ENCODE data around the gene CD3G.
A peak's percentile ranks its signal among the peaks of the same experiment; 100 is the strongest.

Gene CD3G

DNA sequence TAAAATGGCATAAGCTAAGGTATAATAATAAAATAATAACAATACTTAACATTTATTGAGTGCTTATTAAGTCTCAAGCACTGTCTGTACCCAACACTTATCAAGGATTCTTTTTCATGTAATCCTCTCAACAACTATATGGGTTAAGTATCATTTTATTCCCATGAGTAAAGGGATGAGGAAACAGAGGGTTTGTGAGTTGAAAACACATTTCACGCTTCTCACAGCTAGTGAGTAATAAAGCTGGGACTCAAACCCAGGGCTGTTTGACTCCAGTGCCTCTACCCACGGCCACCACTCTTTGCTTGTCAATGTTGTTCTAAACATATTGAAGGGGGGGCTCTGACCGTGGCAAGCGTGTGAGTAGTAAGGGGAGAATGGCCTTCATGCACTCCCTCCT is 30.9 kb upstream of the CD3G start:
- DNase-seq: no peak
- Histone ChIP-seq H3K79me2 (ENCODE audit: insufficient read depth, low read length) (peaks cover 64% of the 10 kb centered on the region), H3K9ac (ENCODE audit: low read depth, low read length) (peak overlapping the region; percentile 29; the same call in 1 of the 2 replicates)

DNA sequence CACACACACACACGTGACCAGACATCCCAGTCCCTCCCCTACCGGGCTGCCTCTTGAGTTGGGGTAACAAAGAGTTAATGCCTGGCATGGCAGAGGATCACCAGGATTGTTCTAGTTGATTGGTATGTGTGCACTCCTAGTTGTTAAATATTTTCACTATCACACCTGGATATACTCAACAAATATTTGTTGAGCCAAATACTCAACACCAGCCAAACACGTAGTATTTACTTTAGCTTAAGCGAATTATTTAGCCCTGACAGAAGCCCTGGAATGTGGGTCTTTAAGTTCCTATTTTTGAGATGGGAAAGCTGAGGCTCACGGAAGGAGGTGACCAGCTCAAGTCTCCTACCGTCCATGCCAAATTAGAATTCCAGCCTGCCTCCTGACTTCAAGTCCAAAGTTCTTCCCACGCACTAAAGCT is 29.1 kb upstream of the CD3G start:
- ATAC-seq (ENCODE audit: insufficient read depth, low read depth) (no peak), DNase-seq (peak; percentile 31)
- H3K79me2 ChIP-seq (ENCODE audit: insufficient read depth, low read length): peaks cover 50% of the 10 kb centered on the region
- peaks cover 99% of the 10 kb centered on the region for H3K4me1 ChIP-seq (ENCODE audit: insufficient read depth, low read length)
- peak overlapping the region; percentile 55 for H3K9ac ChIP-seq (ENCODE audit: low read depth, low read length)
- no peaks in the 10 kb centered on the region for H3K9me3 ChIP-seq (ENCODE audit: insufficient read depth, low read length, severe bottlenecking)
- H3K27ac ChIP-seq (ENCODE audit: low read length): peak overlapping the region; percentile 96
- no peak overlapping the region for H2AFZ ChIP-seq (ENCODE audit: low read depth, low read length)
- no peak for TF ChIP-seq EZH2 (IDR thresholded peaks at IDR 0.05; ENCODE audit: borderline replicate concordance, low read depth, low read length, severe bottlenecking)
- TF ChIP-seq, protein P1, sequence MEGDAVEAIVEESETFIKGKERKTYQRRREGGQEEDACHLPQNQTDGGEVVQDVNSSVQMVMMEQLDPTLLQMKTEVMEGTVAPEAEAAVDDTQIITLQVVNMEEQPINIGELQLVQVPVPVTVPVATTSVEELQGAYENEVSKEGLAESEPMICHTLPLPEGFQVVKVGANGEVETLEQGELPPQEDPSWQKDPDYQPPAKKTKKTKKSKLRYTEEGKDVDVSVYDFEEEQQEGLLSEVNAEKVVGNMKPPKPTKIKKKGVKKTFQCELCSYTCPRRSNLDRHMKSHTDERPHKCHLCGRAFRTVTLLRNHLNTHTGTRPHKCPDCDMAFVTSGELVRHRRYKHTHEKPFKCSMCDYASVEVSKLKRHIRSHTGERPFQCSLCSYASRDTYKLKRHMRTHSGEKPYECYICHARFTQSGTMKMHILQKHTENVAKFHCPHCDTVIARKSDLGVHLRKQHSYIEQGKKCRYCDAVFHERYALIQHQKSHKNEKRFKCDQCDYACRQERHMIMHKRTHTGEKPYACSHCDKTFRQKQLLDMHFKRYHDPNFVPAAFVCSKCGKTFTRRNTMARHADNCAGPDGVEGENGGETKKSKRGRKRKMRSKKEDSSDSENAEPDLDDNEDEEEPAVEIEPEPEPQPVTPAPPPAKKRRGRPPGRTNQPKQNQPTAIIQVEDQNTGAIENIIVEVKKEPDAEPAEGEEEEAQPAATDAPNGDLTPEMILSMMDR (IDR thresholded peaks at IDR 0.05; ENCODE audit: borderline replicate concordance, extremely low read depth, low read length, poor library complexity, severe bottlenecking): no peak
- peak overlapping the region in 1 of 2 experiments; percentile 48; a peak in 2 of 4 replicates for H3K4me3 ChIP-seq (ENCODE audit: low read depth in 1 of 2, low read length in 2 of 2)
- H3K27me3 ChIP-seq (ENCODE audit: insufficient read depth, low read length, poor library complexity): no peaks in the 10 kb centered on the region
- peak overlapping the region; percentile 69 for H3K4me2 ChIP-seq (ENCODE audit: insufficient read depth, low read length)
- peaks cover 55% of the 10 kb centered on the region for H3K36me3 ChIP-seq (ENCODE audit: insufficient read depth, low read length)
- no peaks in the 10 kb centered on the region for H4K20me1 ChIP-seq (ENCODE audit: insufficient read depth, low read length)

More for the DNA sequence above, 30.9 kb upstream of the CD3G start:
- no peak overlapping the region for H3K4me3 ChIP-seq (ENCODE audit: low read depth in 1 of 2, low read length in 2 of 2)
- peaks cover 95% of the 10 kb centered on the region for H3K4me1 ChIP-seq (ENCODE audit: insufficient read depth, low read length)
- H2AFZ ChIP-seq (ENCODE audit: low read depth, low read length): no peak overlapping the region
- no peak for ATAC-seq (ENCODE audit: insufficient read depth, low read depth)
- TF ChIP-seq, protein P1 (IDR thresholded peaks at IDR 0.05; ENCODE audit: borderline replicate concordance, extremely low read depth, low read length, poor library complexity, severe bottlenecking): no peak
- TF ChIP-seq EZH2 (IDR thresholded peaks at IDR 0.05; ENCODE audit: borderline replicate concordance, low read depth, low read length, severe bottlenecking): no peak
- H3K9me3 ChIP-seq (ENCODE audit: insufficient read depth, low read length, severe bottlenecking): no peaks in the 10 kb centered on the region
- H3K27ac ChIP-seq (ENCODE audit: low read length): peak overlapping the region; percentile 96
- peak overlapping the region; percentile 40 for H3K4me2 ChIP-seq (ENCODE audit: insufficient read depth, low read length)
- H3K36me3 ChIP-seq (ENCODE audit: insufficient read depth, low read length): peaks cover 70% of the 10 kb centered on the region
- H4K20me1 ChIP-seq (ENCODE audit: insufficient read depth, low read length): no peaks in the 10 kb centered on the region
- H3K27me3 ChIP-seq (ENCODE audit: insufficient read depth, low read length, poor library complexity): no peaks in the 10 kb centered on the region

DNA sequence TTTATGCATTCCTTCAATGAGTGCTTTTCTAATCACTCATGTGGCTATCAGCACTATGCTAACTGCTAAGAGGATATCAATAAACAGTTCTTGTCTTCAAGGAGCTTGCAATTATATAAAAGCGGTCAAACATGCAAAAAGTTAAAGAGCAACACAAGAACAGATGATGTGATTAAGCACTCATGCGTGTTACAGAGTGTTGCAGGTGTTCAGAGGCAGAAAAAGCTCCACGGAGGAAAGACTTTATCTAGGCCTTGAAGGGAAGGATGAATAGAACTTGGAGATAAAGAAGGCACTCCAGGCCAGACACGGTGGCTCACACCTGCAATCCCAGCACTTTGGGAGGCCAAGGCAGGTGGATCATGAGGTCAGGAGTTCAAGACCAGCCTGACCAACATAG is 26.0 kb upstream of the CD3G start:
- no peak overlapping the region for H2AFZ ChIP-seq (ENCODE audit: low read depth, low read length)
- peaks cover 30% of the 10 kb centered on the region for H3K36me3 ChIP-seq (ENCODE audit: insufficient read depth, low read length)
- no peaks in the 10 kb centered on the region for H3K9me3 ChIP-seq (ENCODE audit: insufficient read depth, low read length, severe bottlenecking)
- no peak overlapping the region for H3K4me3 ChIP-seq (ENCODE audit: low read depth in 1 of 2, low read length in 2 of 2)
- ATAC-seq (ENCODE audit: insufficient read depth, low read depth) (no peak), DNase-seq (no peak)
- H3K4me1 ChIP-seq (ENCODE audit: insufficient read depth, low read length): peaks cover 72% of the 10 kb centered on the region
- no peaks in the 10 kb centered on the region for H3K27me3 ChIP-seq (ENCODE audit: insufficient read depth, low read length, poor library complexity)
- H4K20me1 ChIP-seq (ENCODE audit: insufficient read depth, low read length): no peaks in the 10 kb centered on the region
- TF ChIP-seq, protein P1 (IDR thresholded peaks at IDR 0.05; ENCODE audit: borderline replicate concordance, extremely low read depth, low read length, poor library complexity, severe bottlenecking): no peak
- TF ChIP-seq EZH2 (IDR thresholded peaks at IDR 0.05; ENCODE audit: borderline replicate concordance, low read depth, low read length, severe bottlenecking): no peak
- peaks cover 21% of the 10 kb centered on the region for H3K79me2 ChIP-seq (ENCODE audit: insufficient read depth, low read length)
- no peak overlapping the region for H3K9ac ChIP-seq (ENCODE audit: low read depth, low read length)
- no peak overlapping the region for H3K4me2 ChIP-seq (ENCODE audit: insufficient read depth, low read length)
- H3K27ac ChIP-seq (ENCODE audit: low read length): peak overlapping the region; percentile 96

Measured in DND-41 (cell line).